ENCODE measurements around the gene SERINC3.
"Not testable (repeated sequence)": the region's sequence is repeated elsewhere in the genome, so short reads cannot be mapped to it uniquely, and the experiment has no call there.

Gene SERINC3

GRCh38 chr20:44521484-44522481, at the start of gene SERINC3:
Gene SERINC3 (minus strand): TSS chr20:44522070. CDS start chr20:44521951, 119 bp downstream.
- DNase-seq, result peak; percentile 90 to 94 (median 92)

- DNase-seq, result no peak
Observed at GRCh38 chr20:44571362-44571988, 49.6 kb upstream of the SERINC3 start.

- no peak for DNase-seq
Observed at GRCh38 chr20:44570367-44570766, 48.5 kb upstream of the SERINC3 start.

- DNase-seq, result no peak
Observed at GRCh38 chr20:44566811-44567210, 44.9 kb upstream of the SERINC3 start.

- no peak for DNase-seq
Observed at GRCh38 chr20:44566018-44566417, 44.1 kb upstream of the SERINC3 start.

- DNase-seq, result no peak
Observed at GRCh38 chr20:44561876-44562275, 40.0 kb upstream of the SERINC3 start.

- DNase-seq, result not testable (repeated sequence)
Observed at GRCh38 chr20:44560818-44561217, 38.9 kb upstream of the SERINC3 start.

GRCh38 chr20:44560229-44560628, 38.4 kb upstream of the SERINC3 start:
- no peak for DNase-seq

- DNase-seq, result no peak
Observed at GRCh38 chr20:44559302-44559701, 37.4 kb upstream of the SERINC3 start.

- no peak for DNase-seq
Observed at GRCh38 chr20:44552950-44553908, 31.4 kb upstream of the SERINC3 start.

GRCh38 chr20:44552568-44552949, 30.7 kb upstream of the SERINC3 start:
- DNase-seq, result no peak

- no peak for DNase-seq
Observed at GRCh38 chr20:44552050-44552449, 30.2 kb upstream of the SERINC3 start.

GRCh38 chr20:44549123-44549522, 27.3 kb upstream of the SERINC3 start:
- DNase-seq, result no peak

GRCh38 chr20:44547419-44547818, 25.5 kb upstream of the SERINC3 start:
- DNase-seq, result no peak

GRCh38 chr20:44544263-44544662, 22.4 kb upstream of the SERINC3 start:
- no peak for DNase-seq

- DNase-seq, result no peak
Observed at GRCh38 chr20:44543358-44543757, 21.5 kb upstream of the SERINC3 start.

- no peak for DNase-seq
Observed at GRCh38 chr20:44542890-44543289, 21.0 kb upstream of the SERINC3 start.

- no peak for DNase-seq
Observed at GRCh38 chr20:44541992-44542391, 20.1 kb upstream of the SERINC3 start.

- DNase-seq, result no peak
Observed at GRCh38 chr20:44540834-44541233, 19.0 kb upstream of the SERINC3 start.

- no peak for DNase-seq
Observed at GRCh38 chr20:44537993-44538392, 16.1 kb upstream of the SERINC3 start.

GRCh38 chr20:44536175-44536574, 14.3 kb upstream of the SERINC3 start:
- no peak for DNase-seq

GRCh38 chr20:44533928-44534327, 12.1 kb upstream of the SERINC3 start:
- DNase-seq, result no peak

GRCh38 chr20:44532981-44533331, 11.1 kb upstream of the SERINC3 start:
- DNase-seq, result no peak

Measured in activated CD4-positive, CD25-positive, alpha-beta regulatory T cell (primary cell).